RWPE1 (cell line): ENCODE data around the gene CABP7.
"Not testable (repeated sequence)": the region's sequence is repeated elsewhere in the genome, so short reads cannot be mapped to it uniquely, and the experiment has no call there.

ENCODE experiments used
- CTCF ChIA-PET: fragments of 350-600 bp; sonication (Branson Sonifier 250); formaldehyde crosslinking; extraction: SDS; loops from one replicate; lab custom pipeline; 2021; lab: Yijun Ruan, JAX
- POLR2A ChIA-PET: fragments of 400-600 bp; formaldehyde crosslinking; extraction: SDS; loops from one replicate; lab custom pipeline; 2020; ENCODE audit warnings: antibody characterized with exemption; ENCODE audit not compliant: low non-redundant PET; lab: Yijun Ruan, JAX
- DNase-seq: peaks from one replicate; pipeline ENCODE4 v3.0.0; 2012; ENCODE audit warnings: low spot score
- H3K27ac ChIP-seq: fragments of 450-650 bp; 2 replicates; pipeline ENCODE4 v1.5.1; 2017
- CTCF ChIP-seq: fragments of 450-650 bp; conservative IDR thresholded peaks from 2 replicates; pipeline ENCODE4 v1.5.1; 2017; ENCODE audit warnings: low read depth, mild to moderate bottlenecking

CABP7 gene

GRCh38 chr22:29747832-29748231 lies 28.0 kb downstream of the CABP7 start:
- TF ChIP-seq CTCF, result no peak
- POLR2A ChIA-PET, result no interaction called here
- CTCF ChIA-PET, result interaction anchor here (0.5 kb wide), 1 partner anchor 12 kb away, joined by 6 read pairs; no protein-coding TSS in a partner anchor
- no peak for DNase-seq
- peak overlapping the region; percentile 93 for H3K27ac ChIP-seq

GRCh38 chr22:29748248-29748893 lies 28.6 kb downstream of the CABP7 start:
- ChIA-PET CTCF (interaction anchor here (0.5 kb wide), 1 partner anchor 12 kb away, joined by 6 read pairs; no protein-coding TSS in a partner anchor), POLR2A (no interaction called here)
- peak overlapping the region; percentile 93 for H3K27ac ChIP-seq
- DNase-seq, result no peak
- TF ChIP-seq CTCF, result no peak

DNA sequence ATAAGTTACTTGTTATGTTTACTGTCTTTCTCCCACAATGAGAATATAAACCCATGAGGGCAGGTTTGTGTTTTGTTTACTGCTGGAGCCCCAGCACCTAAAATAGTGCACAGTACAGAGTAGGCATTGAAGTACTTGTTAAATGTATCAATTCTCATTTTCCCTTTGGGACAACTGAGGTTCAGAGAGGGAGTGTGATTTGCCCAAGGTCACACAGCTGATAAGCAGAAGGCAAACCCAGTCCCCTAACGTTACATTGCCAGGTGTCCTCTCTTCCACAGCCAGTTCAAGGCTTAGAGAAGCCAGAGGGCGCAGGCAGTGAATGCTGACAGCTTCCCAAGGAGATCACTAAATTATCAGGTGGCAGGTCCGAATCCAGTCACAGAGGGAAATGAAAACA lies 30.2 kb downstream of the CABP7 start:
- ChIA-PET CTCF (no interaction called here), POLR2A (no interaction called here)
- peak overlapping the region; percentile 34 for H3K27ac ChIP-seq
- no peak for DNase-seq
- TF ChIP-seq CTCF, result no peak

DNA sequence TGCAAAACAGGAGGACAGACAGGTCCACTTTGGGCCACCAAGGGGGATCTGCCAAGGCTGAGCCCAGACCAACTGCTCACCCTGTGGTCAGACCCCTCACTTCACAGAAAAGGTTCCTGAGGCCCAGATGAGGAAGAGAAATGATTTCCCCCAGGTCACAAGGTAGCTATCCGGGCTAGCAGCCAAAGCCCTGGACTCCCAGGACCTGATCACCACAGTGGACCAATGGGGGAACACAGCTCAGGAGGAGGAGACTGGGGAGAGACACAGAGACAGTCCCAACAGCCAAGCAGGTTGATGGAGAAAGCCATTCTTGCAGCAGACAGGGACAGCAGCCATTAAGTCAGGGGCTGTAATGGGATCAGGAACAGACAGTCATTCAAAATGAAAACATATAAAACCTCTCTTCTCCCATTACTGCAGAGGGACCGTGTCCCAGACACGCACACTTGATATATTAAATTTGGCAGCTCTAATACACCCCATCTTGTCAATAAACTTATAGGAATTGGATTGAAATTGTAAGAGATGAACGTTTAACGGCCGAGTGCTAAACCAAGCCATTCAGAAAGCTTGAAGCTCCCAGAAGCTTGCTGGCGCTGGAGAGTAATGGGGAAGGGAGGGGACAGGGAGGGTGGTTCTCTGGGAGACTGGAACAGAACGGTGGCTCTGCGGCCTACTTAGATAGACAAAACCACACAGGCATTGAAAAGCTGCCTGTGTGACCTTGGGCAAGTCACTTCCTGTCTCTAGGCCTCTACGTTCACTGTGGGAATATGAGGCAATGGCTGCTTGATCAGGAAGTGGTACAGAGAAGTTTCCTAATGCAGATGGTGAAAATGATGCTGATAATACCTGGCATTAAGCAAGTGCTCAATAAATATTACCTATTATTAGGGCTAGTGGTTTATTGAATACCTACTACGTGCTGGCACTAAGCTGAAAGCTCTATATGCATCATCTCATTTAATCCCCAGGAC lies 31.0 kb downstream of the CABP7 start:
- CTCF ChIA-PET, result no interaction called here
- POLR2A ChIA-PET, result no interaction called here
- H3K27ac ChIP-seq, result peak overlapping the region; percentile 34
- DNase-seq, result no peak
- no peak for TF ChIP-seq CTCF

- no peak overlapping the region for H3K27ac ChIP-seq
- ChIA-PET CTCF (no interaction called here), POLR2A (no interaction called here)
- no peak for DNase-seq
- TF ChIP-seq CTCF, result no peak
Measured at GRCh38 chr22:29751669-29752068, 31.9 kb downstream of the CABP7 start.

DNA sequence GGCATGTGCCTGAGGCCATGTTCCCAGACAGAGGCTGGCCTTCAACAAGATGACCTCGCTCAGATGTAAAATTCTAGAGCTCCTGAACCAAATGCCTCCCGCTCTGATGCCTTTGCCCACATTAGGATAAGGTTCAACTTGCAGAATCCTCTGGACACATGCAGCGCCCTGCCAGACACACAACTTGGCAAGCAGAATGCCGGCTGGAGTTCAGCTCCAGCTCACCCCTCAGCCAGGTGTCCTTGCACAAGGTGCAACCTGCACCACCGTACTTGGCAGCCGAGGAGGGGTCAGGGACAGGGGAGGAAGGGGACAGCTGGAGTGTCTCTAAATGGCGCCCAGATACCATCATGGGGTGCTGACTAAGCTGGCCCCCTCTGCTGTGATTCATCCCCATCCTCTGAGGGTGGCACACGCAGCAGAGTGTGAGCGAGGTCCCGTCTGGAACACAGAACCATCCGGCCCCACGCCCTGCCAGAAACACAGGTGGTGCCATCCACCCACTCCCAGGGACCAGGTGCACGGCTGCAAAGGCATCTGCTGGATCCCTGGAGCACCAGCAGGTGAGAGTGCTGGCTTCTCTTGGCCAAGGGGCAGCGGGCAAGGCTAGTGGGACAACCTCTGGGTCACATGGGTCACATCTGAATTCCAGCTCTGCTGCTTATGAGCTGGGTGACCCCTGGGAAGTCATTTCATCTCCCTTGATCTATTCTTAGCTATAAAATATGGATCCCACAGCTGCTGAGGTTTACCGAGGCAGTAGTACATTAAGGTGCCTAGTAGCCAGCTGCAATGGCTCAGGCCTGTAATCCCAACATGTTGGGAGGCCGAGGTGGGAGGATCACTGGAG lies 34.2 kb downstream of the CABP7 start:
- CTCF ChIA-PET, result no interaction called here
- TF ChIP-seq CTCF, result no peak
- DNase-seq, result no peak
- peak overlapping the region; percentile 18 for H3K27ac ChIP-seq
- POLR2A ChIA-PET, result no interaction called here

GRCh38 chr22:29754658-29755395 lies 35.0 kb downstream of the CABP7 start:
- POLR2A ChIA-PET, result interaction anchor here (0.5 kb wide), 1 partner anchor 92 kb away, joined by 9 read pairs; no protein-coding TSS in a partner anchor
- CTCF ChIA-PET, DNase-seq: not testable (repeated sequence)
- peak overlapping the region; percentile 18; the same call in 1 of the 2 replicates for H3K27ac ChIP-seq
